Vagina (tissue), 2 donors: ENCODE results near the gene EHD3.

Experiments used
- POLR2A ChIP-seq, 2 donors: fragments of 450-650 bp; IDR thresholded peaks; one replicate each; pipeline ENCODE4 v1.6.1; 2017; ENCODE audit warnings: antibody characterized with exemption in 2 of 2, mild to moderate bottlenecking in 2 of 2, moderate library complexity in 2 of 2
- POLR2AphosphoS5 ChIP-seq, 2 donors: sonication (generic); formaldehyde crosslinking; IDR thresholded peaks; one replicate each; pipeline ENCODE4 v1.9.0; 2017; ENCODE audit warnings: antibody characterized with exemption in 2 of 2, mild to moderate bottlenecking in 2 of 2, low read depth in 1 of 2; ENCODE audit not compliant: insufficient read depth in 1 of 2
- TF ChIP-seq, protein P1 (sequence below), 3 experiments: fragments of 450-650 bp in 2 of 3; fragments of 200-600 bp in 1 of 3; sonication (generic) in 1 of 3; IDR thresholded peaks; one replicate each; pipeline ENCODE4 v1.5.1; 2017 to 2019; ENCODE audit warnings: antibody characterized with exemption in 3 of 3, mild to moderate bottlenecking in 2 of 3, moderate library complexity in 2 of 3

DNA sequence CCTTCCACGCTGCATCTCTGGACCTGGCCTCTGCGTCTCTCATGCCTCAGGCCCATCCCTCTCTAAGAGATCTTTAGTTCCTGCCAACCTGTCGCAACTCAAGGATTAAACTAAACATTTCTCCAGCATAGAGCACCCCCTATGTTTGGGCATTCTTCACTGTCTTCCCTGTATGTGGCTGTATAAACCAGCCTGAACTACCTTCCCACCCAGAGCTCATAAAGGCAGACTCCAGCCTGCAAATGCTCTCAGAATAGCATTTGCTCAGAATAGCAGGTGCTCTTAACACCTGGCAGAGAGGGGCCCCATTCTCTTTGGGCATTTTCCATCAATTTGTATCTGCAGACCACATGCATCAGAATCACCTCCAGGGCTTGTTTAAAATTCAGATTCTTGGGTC lies 83.4 kb downstream of the EHD3 start:
- TF ChIP-seq, protein P1, sequence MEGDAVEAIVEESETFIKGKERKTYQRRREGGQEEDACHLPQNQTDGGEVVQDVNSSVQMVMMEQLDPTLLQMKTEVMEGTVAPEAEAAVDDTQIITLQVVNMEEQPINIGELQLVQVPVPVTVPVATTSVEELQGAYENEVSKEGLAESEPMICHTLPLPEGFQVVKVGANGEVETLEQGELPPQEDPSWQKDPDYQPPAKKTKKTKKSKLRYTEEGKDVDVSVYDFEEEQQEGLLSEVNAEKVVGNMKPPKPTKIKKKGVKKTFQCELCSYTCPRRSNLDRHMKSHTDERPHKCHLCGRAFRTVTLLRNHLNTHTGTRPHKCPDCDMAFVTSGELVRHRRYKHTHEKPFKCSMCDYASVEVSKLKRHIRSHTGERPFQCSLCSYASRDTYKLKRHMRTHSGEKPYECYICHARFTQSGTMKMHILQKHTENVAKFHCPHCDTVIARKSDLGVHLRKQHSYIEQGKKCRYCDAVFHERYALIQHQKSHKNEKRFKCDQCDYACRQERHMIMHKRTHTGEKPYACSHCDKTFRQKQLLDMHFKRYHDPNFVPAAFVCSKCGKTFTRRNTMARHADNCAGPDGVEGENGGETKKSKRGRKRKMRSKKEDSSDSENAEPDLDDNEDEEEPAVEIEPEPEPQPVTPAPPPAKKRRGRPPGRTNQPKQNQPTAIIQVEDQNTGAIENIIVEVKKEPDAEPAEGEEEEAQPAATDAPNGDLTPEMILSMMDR (IDR thresholded peaks at IDR 0.05), result no peak
- no peak for TF ChIP-seq POLR2AphosphoS5 (IDR thresholded peaks at IDR 0.05; ENCODE audit: insufficient read depth in 1 of 2, low read depth in 1 of 2)
- TF ChIP-seq POLR2A (IDR thresholded peaks at IDR 0.05), result no peak
